Measurements from ENCODE around the gene AFAP1. TPM values are rescaled to one million over a fixed set of nuclear protein-coding genes. Genes with fewer than 3 reads are reported as not detected.

The AFAP1 gene
- total RNA-seq, 2 donors from 2014 or later: 29.7 to 43.9 TPM

GRCh38 chr4:7831858-7832730 lies 107.6 kb downstream of the AFAP1 start:
- intact Hi-C loops (cut with DNase I): no loop called here
- no peak for TF ChIP-seq CTCF (IDR thresholded peaks at IDR 0.05)
- Histone ChIP-seq H3K36me3 (no peaks in the 10 kb centered on the region), H3K27ac (peak overlapping the region; percentile 51), H3K4me1 (peaks cover 3% of the 10 kb centered on the region), H3K27me3 (no peaks in the 10 kb centered on the region), H3K9me3 (no peaks in the 10 kb centered on the region), H3K9ac (ENCODE audit: low read depth in 2 of 2, low read length in 2 of 2) (no peak overlapping the region), H3K4me3 (no peak overlapping the region)
- no peak for DNase-seq

DNA sequence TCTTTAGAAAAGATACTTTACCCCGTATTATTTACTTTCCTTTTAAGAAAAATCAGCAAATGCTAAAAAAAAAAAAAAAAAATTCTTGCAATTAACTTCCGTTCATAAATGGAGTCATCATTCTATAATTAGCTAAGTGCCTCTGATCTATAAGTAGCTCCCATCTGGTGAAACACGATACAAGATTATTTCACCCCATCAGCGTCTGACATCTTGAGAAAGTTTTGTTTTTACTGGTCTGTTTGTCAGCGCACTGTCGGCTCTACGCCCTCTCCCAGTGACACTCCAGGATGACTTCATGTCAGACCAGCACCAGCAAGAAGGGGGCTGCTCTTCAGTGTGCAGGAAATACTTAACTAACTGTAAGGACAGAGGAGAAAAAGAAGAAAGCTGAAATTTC lies 108.3 kb downstream of the AFAP1 start:
- H3K4me1 ChIP-seq: peaks cover 3% of the 10 kb centered on the region

DNA sequence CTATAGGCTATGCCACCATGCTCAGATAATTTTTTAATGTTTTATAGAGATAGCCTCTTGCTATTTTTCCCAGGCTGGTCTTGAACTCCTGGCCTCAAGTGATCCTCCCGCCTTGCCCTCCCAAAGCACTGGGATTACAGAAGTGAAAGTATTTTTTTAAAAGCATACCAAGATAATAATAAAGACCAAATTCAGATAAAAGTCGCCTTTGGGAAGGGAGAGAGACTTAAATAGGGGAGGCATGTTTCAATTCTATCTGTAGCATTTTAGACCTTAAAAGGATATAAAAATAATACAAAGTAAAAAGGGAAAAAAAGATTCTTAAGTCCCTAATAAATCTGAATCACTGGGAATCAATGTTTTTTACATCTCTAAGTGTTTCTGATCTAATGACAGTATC lies 108.9 kb downstream of the AFAP1 start:
- Histone ChIP-seq H3K4me1 (peaks cover 3% of the 10 kb centered on the region), H3K36me3 (no peaks in the 10 kb centered on the region), H3K27me3 (no peaks in the 10 kb centered on the region), H3K9ac (ENCODE audit: low read depth in 2 of 2, low read length in 2 of 2) (no peak overlapping the region), H3K4me3 (no peak overlapping the region), H3K27ac (peak overlapping the region; percentile 51), H3K9me3 (no peaks in the 10 kb centered on the region)
- TF ChIP-seq CTCF (IDR thresholded peaks at IDR 0.05): no peak
- intact Hi-C loops (cut with DNase I): no loop called here
- no peak for DNase-seq

More for the DNA sequence above, 108.3 kb downstream of the AFAP1 start:
- peak overlapping the region; percentile 51 for H3K27ac ChIP-seq
- no peaks in the 10 kb centered on the region for H3K9me3 ChIP-seq
- H3K4me3 ChIP-seq: no peak overlapping the region
- no peaks in the 10 kb centered on the region for H3K27me3 ChIP-seq
- no peaks in the 10 kb centered on the region for H3K36me3 ChIP-seq
- H3K9ac ChIP-seq (ENCODE audit: low read depth in 2 of 2, low read length in 2 of 2): no peak overlapping the region
- intact Hi-C loops (cut with DNase I): no loop called here
- no peak for TF ChIP-seq CTCF (IDR thresholded peaks at IDR 0.05)
- no peak for DNase-seq

- Histone ChIP-seq H3K27me3 (no peaks in the 10 kb centered on the region), H3K36me3 (no peaks in the 10 kb centered on the region), H3K9ac (ENCODE audit: low read depth in 2 of 2, low read length in 2 of 2) (no peak overlapping the region), H3K27ac (peak overlapping the region; percentile 51), H3K4me3 (no peak overlapping the region), H3K9me3 (no peaks in the 10 kb centered on the region), H3K4me1 (peaks cover 3% of the 10 kb centered on the region)
- no peak for TF ChIP-seq CTCF (IDR thresholded peaks at IDR 0.05)
- peak; percentile 66 for DNase-seq
- intact Hi-C loops (cut with DNase I): no loop called here
Observed at GRCh38 chr4:7829652-7830580, 109.7 kb downstream of the AFAP1 start.

DNA sequence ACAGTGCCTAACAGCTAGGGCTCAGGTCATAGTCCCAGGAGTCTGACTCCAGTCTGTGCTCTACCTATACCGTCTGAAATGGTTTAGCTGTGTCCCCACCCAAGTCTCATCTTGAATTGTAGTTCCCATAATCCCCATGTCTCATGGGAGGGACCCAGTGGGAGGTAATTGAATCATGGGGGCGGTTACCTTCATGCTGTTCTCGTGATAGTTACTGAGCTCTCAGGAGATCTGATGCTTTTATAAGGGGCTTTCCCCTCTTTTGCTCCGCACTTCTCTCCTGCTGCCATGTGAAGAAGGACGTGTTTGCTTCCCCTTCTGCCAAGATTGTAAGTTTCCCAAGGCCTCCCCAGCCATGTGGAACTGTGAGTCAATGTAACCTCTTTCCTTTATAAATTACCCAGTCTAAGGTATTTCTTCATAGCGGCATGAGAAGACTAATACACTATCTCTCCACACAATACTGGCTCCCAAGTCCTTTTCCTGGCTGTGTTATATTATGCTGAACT lies 110.8 kb downstream of the AFAP1 start:
- Histone ChIP-seq H3K27ac (peak overlapping the region; percentile 58), H3K9me3 (no peaks in the 10 kb centered on the region), H3K4me3 (no peak overlapping the region), H3K36me3 (no peaks in the 10 kb centered on the region), H3K9ac (ENCODE audit: low read depth in 2 of 2, low read length in 2 of 2) (peak overlapping the region in 1 of 2 donors; percentile 52), H3K27me3 (no peaks in the 10 kb centered on the region), H3K4me1 (peaks cover 10% of the 10 kb centered on the region)
- no peak for DNase-seq
- intact Hi-C loops (cut with DNase I): no loop called here
- no peak for TF ChIP-seq CTCF (IDR thresholded peaks at IDR 0.05)

Data from colonic mucosa (tissue), 4 donors.